H1 (cell line): ENCODE results near the gene ATP6V0D1. TPM values are rescaled to one million over a fixed set of nuclear protein-coding genes. Genes with fewer than 3 reads are reported as not detected.

Experiments
- CTCF ChIA-PET: fragments of 300-600 bp; sonication (Branson Sonifier 250); formaldehyde crosslinking; loops from one replicate; lab custom pipeline; 2021; ENCODE audit not compliant: partially characterized antibody; lab: Charles Lee
- POLR2A ChIA-PET: fragments of 300-600 bp; sonication (Branson Sonifier 250); formaldehyde crosslinking; loops from one replicate; lab custom pipeline; 2021; ENCODE audit warnings: inconsistent platforms; ENCODE audit not compliant: partially characterized antibody; lab: Charles Lee
- DNase-seq, 2 experiments: peaks; one replicate each; pipeline versions ENCODE4 v3.0.0 to v3.0.0-alpha.2; 2010 to 2022; ENCODE audit warnings: low spot score in 2 of 2, low read depth in 1 of 2, mixed read lengths in 1 of 2
- FAIRE-seq: peaks from 2 replicates; lab custom pipeline; 2011; peaks lifted over from hg19 to GRCh38; lab: Jason Lieb, UNC
- H2AFZ ChIP-seq: 2 replicates; pipeline ENCODE4 v1.8.1; 2012; ENCODE audit warnings: low read length, inconsistent platforms
- H2AK5ac ChIP-seq: 2 replicates; pipeline ENCODE4 v1.6.1; 2013; ENCODE audit warnings: low read depth, low read length
- H2BK120ac ChIP-seq: replicated peaks from 2 replicates; pipeline ENCODE3; 2013; ENCODE audit warnings: low read depth, low read length, inconsistent platforms
- H2BK12ac ChIP-seq: 2 replicates; pipeline ENCODE4 v1.6.1; 2013; ENCODE audit warnings: low read depth, low read length
- H2BK15ac ChIP-seq: 2 replicates; pipeline ENCODE4 v1.6.1; 2013; ENCODE audit warnings: low read length
- H2BK20ac ChIP-seq: 2 replicates; pipeline ENCODE4 v1.6.1; 2013; ENCODE audit warnings: low read length
- H2BK5ac ChIP-seq: 2 replicates; pipeline ENCODE4 v1.6.1; 2013; ENCODE audit warnings: low read depth, low read length
- H3K14ac ChIP-seq: 2 replicates; pipeline ENCODE4 v1.6.1; 2013; ENCODE audit warnings: inconsistent platforms; ENCODE audit not compliant: insufficient read length
- H3K18ac ChIP-seq: 2 replicates; pipeline ENCODE4 v1.6.1; 2013; ENCODE audit warnings: low read length; ENCODE audit errors: extremely low read depth
- H3K23ac ChIP-seq: 2 replicates; pipeline ENCODE4 v1.6.1; 2013; ENCODE audit warnings: inconsistent platforms; ENCODE audit not compliant: insufficient read length
- H3K23me2 ChIP-seq: 2 replicates; pipeline ENCODE4 v1.6.1; 2013; ENCODE audit warnings: low read depth, low read length
- H3K27ac ChIP-seq: 2 replicates; pipeline ENCODE4 v1.6.1; 2011; ENCODE audit warnings: low read depth, low read length, inconsistent platforms
- H3K27me3 ChIP-seq, 4 experiments: replicated peaks in 1 of 4; 1 replicate in 1 of 4; 2 replicates in 3 of 4; pipeline versions ENCODE4 v1.6.1 to v1.8.1; 2011 to 2013; ENCODE audit warnings: low read length in 3 of 4, mild to moderate bottlenecking in 3 of 4, inconsistent platforms in 2 of 4, mixed read lengths in 2 of 4, moderate library complexity in 1 of 4; ENCODE audit not compliant: control insufficient read depth in 3 of 4, insufficient read depth in 3 of 4; ENCODE audit errors: extremely low read depth in 1 of 4
- H3K36me3 ChIP-seq, 4 experiments: 2 replicates each; pipeline versions ENCODE4 v1.6.1 to v1.8.1; 2011 to 2013; ENCODE audit warnings: mild to moderate bottlenecking in 4 of 4, low read length in 3 of 4, moderate library complexity in 2 of 4, control low read depth in 1 of 4, inconsistent platforms in 1 of 4; ENCODE audit not compliant: insufficient read depth in 4 of 4, control insufficient read depth in 2 of 4
- H3K4ac ChIP-seq: replicated peaks from 2 replicates; pipeline ENCODE3; 2013; ENCODE audit warnings: low read length, low read depth, mixed read lengths, inconsistent platforms; ENCODE audit not compliant: insufficient read length
- H3K4me1 ChIP-seq, 4 experiments: replicated peaks in 1 of 4; 1 replicate in 1 of 4; 2 replicates in 3 of 4; pipeline versions ENCODE4 v1.6.1 to v1.8.1; 2011 to 2013; ENCODE audit warnings: low read length in 3 of 4, inconsistent platforms in 2 of 4, mixed read lengths in 1 of 4; ENCODE audit not compliant: insufficient read depth in 4 of 4, control insufficient read depth in 3 of 4
- H3K4me2 ChIP-seq, 2 experiments: 2 replicates each; pipeline versions ENCODE4 v1.6.1 to v1.8.1; 2011 to 2013; ENCODE audit warnings: low read depth in 2 of 2, low read length in 2 of 2, control low read depth in 1 of 2, inconsistent platforms in 1 of 2, mild to moderate bottlenecking in 1 of 2; ENCODE audit not compliant: insufficient read depth in 1 of 2
- H3K4me3 ChIP-seq, 4 experiments: fragments of 200-600, 300-600 bp in 1 of 4; sonication (generic), shearing (Covaris generic), sonication (Bioruptor Twin) in 1 of 4; 2 replicates each; pipeline versions ENCODE4 v1.5.1 to v1.8.1; 2011 to 2016; ENCODE audit warnings: low read length in 4 of 4, low read depth in 3 of 4, control low read depth in 2 of 4, inconsistent platforms in 2 of 4, mild to moderate bottlenecking in 2 of 4, mixed read lengths in 1 of 4, moderate library complexity in 1 of 4; ENCODE audit not compliant: insufficient read depth in 2 of 4; ENCODE audit errors: extremely low read depth in 1 of 4
- H3K56ac ChIP-seq: replicated peaks from 2 replicates; pipeline ENCODE3; 2013; ENCODE audit warnings: low read depth, mild to moderate bottlenecking, mixed read lengths, low read length, inconsistent platforms; ENCODE audit not compliant: insufficient read length
- H3K79me1 ChIP-seq: 2 replicates; pipeline ENCODE4 v1.6.1; 2013; ENCODE audit warnings: low read depth, low read length, control low read depth
- H3K79me2 ChIP-seq, 2 experiments: 2 replicates each; pipeline versions ENCODE4 v1.6.1 to v1.8.1; 2012 to 2013; ENCODE audit warnings: low read length in 2 of 2, mild to moderate bottlenecking in 2 of 2, inconsistent platforms in 1 of 2; ENCODE audit not compliant: insufficient read depth in 2 of 2, control insufficient read depth in 1 of 2
- H3K9ac ChIP-seq, 4 experiments: replicated peaks in 1 of 4; 1 replicate in 1 of 4; 2 replicates in 3 of 4; pipeline versions ENCODE4 v1.6.1 to v1.8.1; 2011 to 2013; ENCODE audit warnings: low read depth in 3 of 4, low read length in 3 of 4, control low read depth in 2 of 4, mild to moderate bottlenecking in 2 of 4, moderate library complexity in 2 of 4, inconsistent platforms in 1 of 4; ENCODE audit errors: extremely low read depth in 1 of 4
- H3K9me3 ChIP-seq, 2 experiments: 2 replicates each; pipeline versions ENCODE4 v1.6.1 to v1.8.1; 2012 to 2013; ENCODE audit warnings: mild to moderate bottlenecking in 2 of 2, moderate library complexity in 2 of 2, control low read depth in 1 of 2, inconsistent platforms in 1 of 2, low read depth in 1 of 2, low read length in 1 of 2, mixed read lengths in 1 of 2; ENCODE audit not compliant: insufficient read depth in 2 of 2
- H4K20me1 ChIP-seq, 2 experiments: replicated peaks in 1 of 2; 2 replicates each; pipeline versions ENCODE3 to v1.8.1; 2011 to 2013; ENCODE audit warnings: inconsistent platforms in 2 of 2, low read length in 2 of 2, mild to moderate bottlenecking in 1 of 2; ENCODE audit not compliant: insufficient read depth in 2 of 2, control insufficient read depth in 1 of 2
- H4K5ac ChIP-seq: 2 replicates; pipeline ENCODE4 v1.6.1; 2013; ENCODE audit warnings: low read length, low read depth, mixed read lengths, inconsistent platforms; ENCODE audit not compliant: insufficient read length
- H4K8ac ChIP-seq: 2 replicates; pipeline ENCODE4 v1.8.0; 2013; ENCODE audit warnings: mild to moderate bottlenecking, moderate library complexity, low read length, inconsistent platforms; ENCODE audit not compliant: insufficient read depth; ENCODE audit errors: extremely low read depth
- H4K91ac ChIP-seq: replicated peaks from 2 replicates; pipeline ENCODE3; 2013; ENCODE audit warnings: low read length, mixed read lengths, inconsistent platforms; ENCODE audit not compliant: insufficient read length
- BCL11A ChIP-seq, 2 experiments: IDR thresholded peaks; one replicate each; pipeline ENCODE4 v1.6.1; 2011; ENCODE audit warnings: low read depth in 2 of 2, low read length in 2 of 2, mild to moderate bottlenecking in 2 of 2
- BRCA1 ChIP-seq: IDR thresholded peaks from 2 replicates; pipeline ENCODE4 v1.6.1; 2012; ENCODE audit warnings: low read depth, low read length, improper control_type of control experiment
- CTCF ChIP-seq, 3 experiments: IDR thresholded peaks; 1 replicate in 2 of 3; 2 replicates in 1 of 3; pipeline versions ENCODE4 v1.5.1 to v1.6.1; 2011; ENCODE audit warnings: low read length in 3 of 3, mild to moderate bottlenecking in 3 of 3, inconsistent platforms in 2 of 3, low read depth in 1 of 3, moderate library complexity in 1 of 3; ENCODE audit not compliant: insufficient read depth in 1 of 3; ENCODE audit errors: control extremely low read depth in 1 of 3
- EZH2 ChIP-seq: fragments of 200-600 bp; sonication (generic); IDR thresholded peaks from 2 replicates; pipeline ENCODE4 v1.7.1; 2012; ENCODE audit warnings: low read depth, mild to moderate bottlenecking, moderate library complexity, low read length, inconsistent platforms; ENCODE audit not compliant: severe bottlenecking
- MAX ChIP-seq: IDR thresholded peaks from 2 replicates; pipeline ENCODE4 v1.6.1; 2012; ENCODE audit warnings: inconsistent platforms
- RAD21 ChIP-seq, 2 experiments: IDR thresholded peaks in 1 of 2; conservative IDR thresholded peaks in 1 of 2; 2 replicates each; pipeline ENCODE4 v1.6.1; 2011; ENCODE audit warnings: low read depth in 2 of 2, low read length in 2 of 2, improper control_type of control experiment in 1 of 2, inconsistent platforms in 1 of 2, mild to moderate bottlenecking in 1 of 2, moderate library complexity in 1 of 2
- WGBS, 2 experiments: shearing (Covaris generic) in 1 of 2; methylation state at CpG; one replicate each; pipeline versions ENCODE4 v1.1.6 to v1.1.7; 2013 to 2015; ENCODE audit warnings: low lambda C conversion rate in 2 of 2, mixed read lengths in 2 of 2, inconsistent platforms in 1 of 2, low coverage in 1 of 2, missing lambda C conversion rate in 1 of 2; ENCODE audit not compliant: insufficient replicate concordance in 2 of 2, insufficient coverage in 1 of 2, insufficient read length in 1 of 2; ENCODE audit errors: extremely low coverage in 1 of 2, missing lambda C conversion rate in 1 of 2; 5-methylcytosine and 5-hydroxymethylcytosine counted together
- polyA plus RNA-seq, 7 experiments: library from polyadenylated mRNA; depleted of rRNA in 3 of 7; stranded (reverse) in 5 of 7; unstranded in 2 of 7; fragments of >200 nt in 5 of 7; fragments of 200-250 nt in 2 of 7; gene quantifications; 1 replicate in 5 of 7; 2 replicates in 1 of 7; 4 replicates in 1 of 7; pipeline versions ENCODE4 v1.2.1 to v1.2.3, GENCODE V29; 2011 to 2013; ENCODE audit warnings: missing spikeins in 2 of 7, mixed read lengths in 2 of 7
- total RNA-seq: library from RNA; stranded (reverse); fragmentation: NEBNext Ultra II Directional; extraction: Animal tissue kit (Norgen Biotek cat#: 25700); gene quantifications from 2 replicates; pipeline ENCODE4 v1.2.1, GENCODE V29; 2021

The ATP6V0D1 gene
- total and polyA plus RNA-seq, 2 of the 8 experiments (the other 6 are each of a cell fraction or from before 2014, with no cell fraction given), result 47.3 to 134 TPM

DNA sequence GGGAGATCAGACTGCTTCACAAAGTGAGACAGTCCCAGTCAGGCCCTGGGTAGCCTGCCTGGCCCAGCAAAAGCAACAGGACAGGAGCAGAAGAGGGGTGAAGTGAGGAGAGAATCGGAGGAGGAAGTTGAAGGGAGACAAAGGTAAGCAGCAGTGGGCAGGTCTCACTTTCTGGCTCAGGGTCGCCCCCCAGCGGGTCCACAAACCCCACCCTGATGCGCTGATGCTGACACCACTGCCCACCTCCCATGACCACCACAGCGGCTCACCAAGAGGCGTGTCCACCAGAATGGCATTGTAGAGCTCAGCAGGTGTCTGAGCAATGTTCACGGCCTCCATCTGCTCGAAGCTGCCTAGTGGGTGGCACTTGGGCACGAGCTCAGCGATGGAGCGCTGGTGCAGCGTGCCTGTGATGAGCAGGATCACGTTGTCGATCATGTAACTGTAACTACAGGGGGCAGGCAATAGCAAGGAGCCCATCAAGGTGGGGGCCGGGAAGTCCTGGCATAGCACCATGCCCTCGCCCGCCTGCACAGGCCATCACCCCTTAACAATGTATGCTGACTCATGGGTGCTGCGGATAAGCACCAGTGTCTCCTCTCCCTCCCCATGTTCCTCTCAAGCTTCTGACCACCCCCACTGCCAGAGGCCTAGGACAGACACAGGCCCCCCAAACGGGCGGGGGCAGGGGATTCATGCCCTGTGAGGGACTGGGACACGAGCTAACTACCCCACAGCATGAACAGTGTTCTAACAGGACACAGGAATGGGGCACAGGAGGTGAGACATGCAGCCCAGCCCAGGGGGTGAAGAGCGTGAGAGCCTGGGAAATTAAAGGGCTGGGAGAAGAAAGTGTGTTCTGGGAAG lies 36.5 kb downstream of the ATP6V0D1 start:
- Histone ChIP-seq H3K79me1 (no peaks in the 10 kb centered on the region; the same call in none of the 2 replicates), H3K23me2 (no peaks in the 10 kb centered on the region), H3K18ac (no peak overlapping the region), H4K20me1 (peaks cover 2 to 6% of the 10 kb centered on the region in 2 experiments), H3K4me3 (no peak overlapping the region), H3K23ac (no peak overlapping the region), H3K27me3 (no peaks in the 10 kb centered on the region), H3K4me1 (peaks cover 0 to 8% (median 4%) of the 10 kb centered on the region in 4 experiments; a peak in 5 of 7 replicates), H3K79me2 (no peaks in the 10 kb centered on the region), H2AFZ (no peak overlapping the region), H2AK5ac (peak overlapping the region; percentile 82; the same call in 1 of the 2 replicates), H2BK15ac (0 out of 2 replicates have a peak overlapping the region, but pooled peaks have one; percentile 46), H2BK120ac (no peak overlapping the region), H3K9ac (no peak overlapping the region), H4K5ac (no peak overlapping the region), H2BK5ac (peak overlapping the region; percentile 18; the same call in 1 of the 2 replicates), H2BK20ac (no peak overlapping the region), H3K27ac (no peak overlapping the region), H4K91ac (no peak overlapping the region), H3K4ac (no peak overlapping the region), H3K9me3 (peaks cover 0 to 4% of the 10 kb centered on the region in 2 experiments; a peak in 1 of 4 replicates), H2BK12ac (peak overlapping the region; percentile 50; the same call in 1 of the 2 replicates), H3K36me3 (no peaks in the 10 kb centered on the region; a peak in 1 of 8 replicates), H4K8ac (peak overlapping the region; percentile 58; the same call in 1 of the 2 replicates), H3K4me2 (no peak overlapping the region), H3K14ac (no peak overlapping the region), H3K56ac (no peak overlapping the region)
- FAIRE-seq (no peak), DNase-seq (no peak)
- WGBS, 2 experiments, result 74% methylated on average over 22 of the region's 22 CpGs; no CpG with 5 or more reads in 1 of the 2 experiments
- ChIA-PET POLR2A (interaction anchor here (0.6 to 8.5 kb wide), 7 partner anchors 11 to 175 kb away, joined by 3 to 67 read pairs (median 3); partner anchors contain the start of gene HSD11B2), CTCF (interaction anchor here (0.6 to 28.6 kb wide), 33 partner anchors 0 to 1367 kb away, joined by 3 to 683 read pairs (median 5); partner anchors contain the start of genes ATP6V0D1, HSD11B2, TPPP3 and ZDHHC1)
- TF ChIP-seq BCL11A (IDR thresholded peaks at IDR 0.05; ENCODE audit: low read depth in 2 of 2, low read length in 2 of 2) (no peak), BRCA1 (no peak), EZH2 (no peak), RAD21 (IDR thresholded peaks at IDR 0.05 in 1 of 2, conservative IDR thresholded peaks at IDR 0.05 in 1 of 2; ENCODE audit: low read depth in 2 of 2, low read length in 2 of 2) (peak; percentile 20 to 49; a peak in 3 of 4 replicates), MAX (no peak), CTCF (IDR thresholded peaks at IDR 0.05; ENCODE audit: control extremely low read depth in 1 of 3, insufficient read depth in 1 of 3, low read depth in 1 of 3, low read length in 3 of 3) (peak; percentile 47 to 50 (median 49))
